GM21737 (cell line): ENCODE results near the gene GOLGA7B.
"Not testable (repeated sequence)": the region's sequence is repeated elsewhere in the genome, so short reads cannot be mapped to it uniquely, and the experiment has no call there.

Experiments
- ATAC-seq: cut with Tn5 transposase; IDR thresholded peaks from one replicate; pipeline ENCODE4 v1.9.1; 2021; ENCODE audit warnings: mild to moderate bottlenecking, moderate library complexity; ENCODE audit not compliant: unreplicated experiment

The GOLGA7B gene

GRCh38 chr10:97830064-97830463 is 19.6 kb upstream of the GOLGA7B start:
- no peak for ATAC-seq

- no peak for ATAC-seq
Measured at GRCh38 chr10:97831259-97831658, 18.4 kb upstream of the GOLGA7B start.

GRCh38 chr10:97836446-97836845 is 13.2 kb upstream of the GOLGA7B start:
- no peak for ATAC-seq

GRCh38 chr10:97838091-97838490 is 11.6 kb upstream of the GOLGA7B start:
- no peak for ATAC-seq

- ATAC-seq, result not testable (repeated sequence)
Measured at GRCh38 chr10:97841166-97841565, 8.5 kb upstream of the GOLGA7B start.

- ATAC-seq, result not testable (repeated sequence)
Measured at GRCh38 chr10:97842114-97842513, 7.5 kb upstream of the GOLGA7B start.

- ATAC-seq, result no peak
Measured at GRCh38 chr10:97842656-97843280, 6.9 kb upstream of the GOLGA7B start.

- no peak for ATAC-seq
Measured at GRCh38 chr10:97843281-97843671, 6.4 kb upstream of the GOLGA7B start.

GRCh38 chr10:97843972-97844371 is 5.7 kb upstream of the GOLGA7B start:
- ATAC-seq, result not testable (repeated sequence)

- ATAC-seq, result no peak
Measured at GRCh38 chr10:97844678-97845077, 5.0 kb upstream of the GOLGA7B start.

- no peak for ATAC-seq
Measured at GRCh38 chr10:97849103-97849686, 448 bp upstream of the GOLGA7B start.

- ATAC-seq, result no peak
Measured at GRCh38 chr10:97850446-97850845, 803 bp downstream of the GOLGA7B start.

- no peak for ATAC-seq
Measured at GRCh38 chr10:97851341-97852001, 1.8 kb downstream of the GOLGA7B start.

GRCh38 chr10:97852277-97852676 is 2.6 kb downstream of the GOLGA7B start:
- no peak for ATAC-seq

- ATAC-seq, result no peak
Measured at GRCh38 chr10:97852840-97853405, 3.3 kb downstream of the GOLGA7B start.

GRCh38 chr10:97854743-97855142 is 5.1 kb downstream of the GOLGA7B start:
- ATAC-seq, result no peak

GRCh38 chr10:97858001-97858439 is 8.4 kb downstream of the GOLGA7B start:
- ATAC-seq, result no peak

GRCh38 chr10:97861097-97861750 is 11.6 kb downstream of the GOLGA7B start:
- ATAC-seq, result no peak

GRCh38 chr10:97861924-97862323 is 12.3 kb downstream of the GOLGA7B start:
- no peak for ATAC-seq

GRCh38 chr10:97863808-97864207 is 14.2 kb downstream of the GOLGA7B start:
- ATAC-seq, result no peak

GRCh38 chr10:97865488-97865887 is 15.8 kb downstream of the GOLGA7B start:
- ATAC-seq, result no peak
